HG03066 (cell line): ENCODE data around the gene R3HDM2.
A peak's percentile ranks its signal among the peaks of the same experiment; 100 is the strongest.

Source experiments
- ATAC-seq: cut with Tn5 transposase; IDR thresholded peaks from one replicate; pipeline ENCODE4 v1.9.1; 2021; ENCODE audit warnings: low read depth; ENCODE audit not compliant: unreplicated experiment

The R3HDM2 gene

GRCh38 chr12:57430931-57431566, at the start of gene R3HDM2:
Gene R3HDM2, minus strand, starts transcription at chr12:57431043. Its CDS starts 120,615 bp downstream, at chr12:57310428.
- ATAC-seq: peak; percentile 92

DNA sequence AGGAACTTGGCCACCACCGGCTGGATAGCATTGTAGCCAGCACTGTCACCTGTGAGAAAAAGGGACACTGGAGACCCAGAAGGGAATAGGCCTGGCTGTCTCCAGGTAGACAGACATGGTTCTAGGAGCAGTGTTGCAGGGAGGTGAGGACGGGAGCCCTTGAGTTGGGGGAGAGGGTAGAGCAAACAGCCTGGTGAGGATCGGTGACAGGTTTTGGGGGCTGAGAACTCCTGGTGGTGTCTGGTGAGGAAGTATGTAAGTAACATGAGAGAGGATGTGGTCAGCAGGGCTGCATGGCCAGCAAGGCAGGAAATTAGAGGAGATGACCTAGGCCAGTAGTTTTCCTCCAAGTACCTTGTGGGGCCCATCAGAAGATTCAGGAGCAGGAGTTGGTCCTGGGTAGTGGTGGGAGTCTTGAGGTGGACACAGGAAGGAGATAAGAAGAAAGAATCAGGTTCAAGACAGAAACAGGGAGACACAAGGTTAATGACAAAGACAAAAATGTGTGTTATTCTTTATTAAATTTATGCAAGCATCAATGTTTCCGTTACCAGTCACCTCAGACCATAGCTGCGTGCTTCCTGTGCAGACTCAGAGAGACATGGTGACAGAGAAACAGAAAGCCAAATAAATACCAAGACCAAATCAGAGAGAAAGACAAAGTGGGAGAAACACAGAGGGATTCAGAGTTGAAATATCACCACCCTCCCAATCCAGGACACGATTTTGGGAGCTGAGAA, 48.7 kb upstream of the R3HDM2 start, which contains the start of gene ARHGAP9:
Gene ARHGAP9 (minus strand): TSS at position 491 of the 740 bp plus-strand sequence. CDS start 460 bp downstream, at position 31.
- ATAC-seq: no peak

GRCh38 chr12:57479043-57479375, 48.2 kb upstream of the R3HDM2 start:
- ATAC-seq: no peak

GRCh38 chr12:57477710-57478681, 47.2 kb upstream of the R3HDM2 start:
- no peak for ATAC-seq

GRCh38 chr12:57476993-57477709, 46.3 kb upstream of the R3HDM2 start:
- ATAC-seq: no peak

- peak; percentile 37 for ATAC-seq
These were observed 45.5 kb upstream of the R3HDM2 start for GRCh38 chr12:57476162-57476992.

GRCh38 chr12:57475271-57476161, 44.7 kb upstream of the R3HDM2 start:
- peak; percentile 8 for ATAC-seq

GRCh38 chr12:57474862-57475261, 44.0 kb upstream of the R3HDM2 start:
- no peak for ATAC-seq

DNA sequence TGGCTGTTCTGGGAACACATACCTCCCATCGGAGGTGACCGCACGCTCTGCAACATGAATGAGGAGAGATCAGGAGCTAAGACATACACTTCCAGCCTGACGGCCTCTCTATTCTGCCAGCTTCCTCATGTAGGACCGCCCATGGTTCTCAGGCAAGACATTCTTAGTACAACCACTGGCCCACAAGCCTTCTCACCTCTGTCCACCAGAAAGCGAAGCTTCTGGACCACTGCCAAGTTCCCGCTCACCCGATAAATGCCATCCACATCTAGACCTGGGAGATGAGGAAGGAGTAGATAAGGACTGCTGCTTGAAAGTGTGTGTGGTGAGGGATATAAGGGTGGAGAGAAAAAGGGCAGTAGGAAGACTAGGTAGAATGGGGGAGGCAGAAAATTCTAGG, 43.6 kb upstream of the R3HDM2 start:
- no peak for ATAC-seq

GRCh38 chr12:57473886-57474285, 43.0 kb upstream of the R3HDM2 start:
- no peak for ATAC-seq

DNA sequence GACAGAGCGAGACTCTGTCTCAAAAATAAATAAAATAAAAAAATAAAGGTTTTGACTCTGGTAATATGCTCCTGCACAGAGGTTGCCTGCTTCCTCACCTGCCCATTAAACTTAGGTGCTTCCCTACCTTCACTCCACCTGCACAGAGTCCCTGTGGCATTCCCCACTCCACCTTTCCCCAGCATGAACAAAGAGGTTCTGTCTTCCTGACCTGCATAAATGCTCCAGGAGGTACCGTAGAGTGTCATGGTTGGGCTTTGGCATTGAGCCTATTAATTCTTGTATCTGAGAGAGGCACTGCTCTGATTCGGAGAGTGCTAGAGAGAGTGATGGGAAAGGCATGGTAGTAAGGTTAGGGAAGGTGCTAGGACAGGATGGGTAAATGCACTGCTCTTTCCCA, 42.5 kb upstream of the R3HDM2 start:
- no peak for ATAC-seq

- no peak for ATAC-seq
These were observed 41.5 kb upstream of the R3HDM2 start for GRCh38 chr12:57472391-57472790.

GRCh38 chr12:57471661-57472060, 40.8 kb upstream of the R3HDM2 start:
- no peak for ATAC-seq

GRCh38 chr12:57470970-57471656, 40.3 kb upstream of the R3HDM2 start:
- no peak for ATAC-seq

- no peak for ATAC-seq
These were observed 39.6 kb upstream of the R3HDM2 start for GRCh38 chr12:57470286-57470969.

GRCh38 chr12:57469296-57470164, 38.7 kb upstream of the R3HDM2 start:
- ATAC-seq: no peak
